Dendritic cell treated with granulocyte-macrophage colony-stimulating factor and Interleukin-4, amounts not matched to agents 40 ng/mL and 50 ng/mL, for 4 days (primary cell): ENCODE measurements around the gene CEP72.
"Not testable (repeated sequence)": the region's sequence is repeated elsewhere in the genome, so short reads cannot be mapped to it uniquely, and the experiment has no call there.

Source experiments
- H3K27ac Mint-ChIP-seq: one replicate; pipeline ENCODE4 v1.8.0; 2022; ENCODE audit warnings: mild to moderate bottlenecking, mixed read lengths
- H3K27me3 Mint-ChIP-seq: one replicate; pipeline ENCODE4 v1.8.0; 2022; ENCODE audit warnings: mild to moderate bottlenecking, mixed read lengths
- H3K36me3 Mint-ChIP-seq: one replicate; pipeline ENCODE4 v1.8.0; 2022; ENCODE audit warnings: low read depth, mixed read lengths
- H3K4me1 Mint-ChIP-seq: one replicate; pipeline ENCODE4 v1.8.0; 2022; ENCODE audit warnings: low read depth, mixed read lengths
- H3K4me3 Mint-ChIP-seq: one replicate; pipeline ENCODE4 v1.8.0; 2022; ENCODE audit warnings: mild to moderate bottlenecking, moderate library complexity, mixed read lengths
- H3K9me3 Mint-ChIP-seq: one replicate; pipeline ENCODE4 v1.8.0; 2022; ENCODE audit warnings: mixed read lengths
- intact Hi-C: fragments of 100-400 bp; cut with micrococcal nuclease; formaldehyde crosslinking; loops from one replicate; pipeline ENCODE4 v1.15.0; 2022

The CEP72 gene

GRCh38 chr5:672329-673160 is 60.4 kb downstream of the CEP72 start:
- H3K4me3 Mint-ChIP-seq, result no peak overlapping the region
- H3K27ac Mint-ChIP-seq, result no peak overlapping the region
- intact Hi-C loops, result no loop called here
- peaks cover 5% of the 10 kb centered on the region for H3K4me1 Mint-ChIP-seq
- no peaks in the 10 kb centered on the region for H3K9me3 Mint-ChIP-seq
- peaks cover 6% of the 10 kb centered on the region for H3K36me3 Mint-ChIP-seq
- peaks cover 51% of the 10 kb centered on the region for H3K27me3 Mint-ChIP-seq

DNA sequence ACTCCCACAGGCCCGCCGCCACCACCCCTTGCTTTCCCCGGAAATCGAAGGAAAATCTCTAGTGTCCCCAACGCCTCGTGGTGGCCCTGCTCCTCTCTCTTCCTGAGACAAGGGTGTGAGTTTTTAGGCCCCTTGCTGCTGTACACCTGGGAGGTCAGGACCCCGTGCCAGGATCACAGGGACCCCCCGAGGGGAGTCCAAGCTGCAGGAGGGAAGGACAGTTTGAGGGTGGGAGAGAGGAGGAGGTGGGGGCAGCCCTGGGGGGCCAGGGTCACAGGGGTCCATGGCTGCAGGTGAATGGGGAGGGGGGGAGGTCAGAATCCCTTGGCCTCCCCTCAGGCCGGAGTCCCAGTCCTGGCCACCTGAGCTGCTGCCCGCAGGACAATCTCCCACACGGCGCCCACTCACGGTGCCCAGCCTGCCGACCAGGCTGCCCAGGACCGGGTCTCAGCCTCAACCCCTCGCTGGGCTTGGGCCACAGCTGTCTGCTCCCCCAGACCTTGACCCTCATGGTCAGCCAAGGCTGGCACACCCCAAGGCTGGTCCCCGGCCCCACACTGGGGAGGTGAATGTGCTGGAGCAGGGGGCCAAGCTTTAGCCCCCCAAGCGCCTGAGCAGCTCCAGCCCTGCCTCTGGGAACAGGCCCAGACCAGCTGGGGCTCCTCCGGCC is 61.2 kb downstream of the CEP72 start:
- intact Hi-C loops, result no loop called here
- H3K27ac Mint-ChIP-seq, result no peak overlapping the region

GRCh38 chr5:673831-674629 is 61.9 kb downstream of the CEP72 start:
- no peak overlapping the region for H3K27ac Mint-ChIP-seq
- H3K4me3 Mint-ChIP-seq, result no peak overlapping the region
- intact Hi-C loops, result no loop called here
- no peaks in the 10 kb centered on the region for H3K9me3 Mint-ChIP-seq
- peaks cover 51% of the 10 kb centered on the region for H3K27me3 Mint-ChIP-seq
- H3K4me1 Mint-ChIP-seq, result peaks cover 5% of the 10 kb centered on the region
- no peaks in the 10 kb centered on the region for H3K36me3 Mint-ChIP-seq

More for the DNA sequence above, 61.2 kb downstream of the CEP72 start:
- peaks cover 5% of the 10 kb centered on the region for H3K4me1 Mint-ChIP-seq
- no peaks in the 10 kb centered on the region for H3K9me3 Mint-ChIP-seq
- no peaks in the 10 kb centered on the region for H3K36me3 Mint-ChIP-seq
- H3K4me3 Mint-ChIP-seq, result no peak overlapping the region
- H3K27me3 Mint-ChIP-seq, result peaks cover 51% of the 10 kb centered on the region

- H3K27me3 Mint-ChIP-seq, result peaks cover 51% of the 10 kb centered on the region
- intact Hi-C loops, result no loop called here
- H3K9me3 Mint-ChIP-seq, result no peaks in the 10 kb centered on the region
- H3K36me3 Mint-ChIP-seq, result no peaks in the 10 kb centered on the region
- no peak overlapping the region for H3K27ac Mint-ChIP-seq
- peaks cover 5% of the 10 kb centered on the region for H3K4me1 Mint-ChIP-seq
- H3K4me3 Mint-ChIP-seq, result no peak overlapping the region
Observed at GRCh38 chr5:674630-675011, 62.5 kb downstream of the CEP72 start.

- Mint-ChIP-seq H3K9me3 (no peaks in the 10 kb centered on the region), H3K4me3 (no peak overlapping the region), H3K4me1 (peaks cover 5% of the 10 kb centered on the region), H3K27me3 (peaks cover 45% of the 10 kb centered on the region), H3K36me3 (no peaks in the 10 kb centered on the region), H3K27ac (no peak overlapping the region)
- intact Hi-C loops, result no loop called here
Observed at GRCh38 chr5:675111-675870, 63.2 kb downstream of the CEP72 start.

DNA sequence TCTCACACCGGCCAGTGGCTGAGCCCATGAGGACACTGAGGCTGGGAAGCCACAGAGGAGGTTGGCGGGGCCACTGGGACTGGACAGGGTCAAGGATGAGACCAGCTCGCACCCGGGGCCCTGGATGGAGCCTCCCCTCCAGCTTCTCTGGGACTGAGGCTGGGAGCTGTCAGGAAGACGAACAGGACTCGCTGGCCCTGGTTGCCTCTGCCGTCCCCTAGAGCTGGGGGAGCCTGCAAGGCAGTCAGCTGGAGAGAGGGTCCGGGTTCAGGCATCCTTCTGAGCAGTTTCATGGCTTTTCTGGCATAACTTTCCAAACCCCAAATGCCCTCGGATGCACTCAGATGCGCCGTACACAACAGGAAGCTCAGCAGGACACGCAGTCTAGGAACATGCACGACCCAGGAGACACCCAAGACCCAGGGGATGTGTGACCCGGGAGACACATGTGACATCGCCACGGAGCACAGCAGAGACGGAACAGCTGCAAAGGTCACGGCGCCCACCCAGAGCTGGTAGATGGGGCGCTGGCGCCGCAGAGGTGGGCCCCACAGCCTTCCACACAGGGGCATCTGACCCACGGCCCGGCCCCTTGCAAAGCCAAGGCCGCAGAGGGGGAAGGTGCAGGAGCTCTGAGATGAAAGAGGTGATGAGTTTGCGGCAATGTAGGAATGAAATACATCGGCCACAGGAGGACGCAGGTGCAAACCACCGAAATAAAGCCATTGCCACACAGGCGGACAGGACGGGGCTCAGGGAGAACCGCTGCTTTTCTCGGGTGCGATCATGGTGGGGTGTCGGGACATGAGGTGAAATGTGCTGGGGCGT is 63.9 kb downstream of the CEP72 start:
- intact Hi-C loops, result no loop called here
- H3K36me3 Mint-ChIP-seq, result no peaks in the 10 kb centered on the region
- no peak overlapping the region for H3K27ac Mint-ChIP-seq
- H3K27me3 Mint-ChIP-seq, result peaks cover 37% of the 10 kb centered on the region
- H3K4me3 Mint-ChIP-seq, result no peak overlapping the region
- peaks cover 5% of the 10 kb centered on the region for H3K4me1 Mint-ChIP-seq
- H3K9me3 Mint-ChIP-seq, result no peaks in the 10 kb centered on the region

DNA sequence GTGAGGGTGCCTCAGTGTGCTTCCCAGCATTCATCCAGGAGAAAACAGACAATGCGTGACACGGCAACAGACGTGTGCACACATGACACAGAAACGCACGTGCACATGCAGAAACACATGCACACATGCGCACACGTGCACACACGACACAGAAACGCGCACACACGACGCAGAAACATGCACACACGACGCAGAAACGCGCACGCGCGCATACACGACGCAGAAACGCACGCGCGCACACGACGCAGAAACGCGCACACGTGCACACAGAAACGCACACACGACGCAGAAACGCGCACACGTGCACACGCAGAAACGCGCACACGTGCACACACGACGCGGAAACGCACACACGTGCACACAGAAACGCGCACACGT is 64.5 kb downstream of the CEP72 start:
- intact Hi-C loops, result no loop called here
- H3K27me3 Mint-ChIP-seq, result peaks cover 32% of the 10 kb centered on the region
- no peak overlapping the region for H3K27ac Mint-ChIP-seq

GRCh38 chr5:677131-678101 is 65.3 kb downstream of the CEP72 start:
- intact Hi-C loops, result no loop called here
- no peaks in the 10 kb centered on the region for H3K9me3 Mint-ChIP-seq
- peaks cover 2% of the 10 kb centered on the region for H3K4me1 Mint-ChIP-seq
- peaks cover 25% of the 10 kb centered on the region for H3K27me3 Mint-ChIP-seq
- no peak overlapping the region for H3K27ac Mint-ChIP-seq
- H3K36me3 Mint-ChIP-seq, result no peaks in the 10 kb centered on the region
- no peak overlapping the region for H3K4me3 Mint-ChIP-seq

More for the DNA sequence above, 64.5 kb downstream of the CEP72 start:
- Mint-ChIP-seq H3K9me3 (no peaks in the 10 kb centered on the region), H3K4me1 (peaks cover 5% of the 10 kb centered on the region), H3K36me3 (no peaks in the 10 kb centered on the region), H3K4me3 (no peak overlapping the region)

GRCh38 chr5:678521-678920 is 66.4 kb downstream of the CEP72 start:
- H3K4me1 Mint-ChIP-seq, H3K4me3 Mint-ChIP-seq, H3K9me3 Mint-ChIP-seq, intact Hi-C loops, H3K27ac Mint-ChIP-seq, H3K36me3 Mint-ChIP-seq: not testable (repeated sequence)
- H3K27me3 Mint-ChIP-seq, result peaks cover 19% of the 10 kb centered on the region

DNA sequence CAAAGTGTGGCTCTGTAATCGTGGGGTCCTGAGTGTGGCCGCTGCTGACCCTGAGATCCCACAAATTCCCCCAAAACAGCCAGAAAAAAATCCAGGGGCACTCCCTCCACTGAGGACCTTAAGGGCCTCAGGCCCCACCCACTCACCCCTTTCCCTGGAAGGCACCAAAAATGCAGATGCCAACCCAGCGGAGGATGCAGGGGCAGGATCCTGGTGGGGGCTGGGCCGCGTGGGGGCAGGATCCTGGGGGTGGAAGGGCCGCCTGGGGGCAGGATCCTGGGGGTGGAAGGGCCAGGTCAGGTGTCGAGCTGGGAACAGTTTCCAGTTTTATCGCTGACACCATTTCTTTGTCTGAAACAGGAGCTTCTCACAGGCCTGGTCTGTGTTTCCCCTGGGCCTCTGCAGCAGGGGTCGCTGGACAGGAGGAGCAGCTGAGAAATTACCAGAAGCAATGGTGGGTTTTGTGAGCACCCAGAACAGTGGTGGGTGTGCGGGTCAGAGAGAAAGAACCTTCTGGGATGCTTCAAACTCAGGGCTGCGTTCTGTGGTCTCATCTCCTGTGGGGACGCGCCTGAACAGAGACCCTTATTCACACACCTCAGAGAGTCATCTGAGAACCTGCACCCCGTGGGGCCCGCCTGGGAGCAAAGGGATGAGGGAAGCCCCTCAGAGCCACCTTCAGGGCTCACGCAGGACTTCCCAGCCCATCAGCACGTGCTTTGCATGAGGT is 67.2 kb downstream of the CEP72 start:
- intact Hi-C loops, H3K36me3 Mint-ChIP-seq, H3K9me3 Mint-ChIP-seq, H3K4me3 Mint-ChIP-seq, H3K4me1 Mint-ChIP-seq, H3K27ac Mint-ChIP-seq: not testable (repeated sequence)
- peaks cover 11% of the 10 kb centered on the region for H3K27me3 Mint-ChIP-seq

- H3K36me3 Mint-ChIP-seq, H3K4me1 Mint-ChIP-seq, H3K9me3 Mint-ChIP-seq, H3K27ac Mint-ChIP-seq, H3K4me3 Mint-ChIP-seq, H3K27me3 Mint-ChIP-seq, intact Hi-C loops: not testable (repeated sequence)
Observed at GRCh38 chr5:680118-680795, 68.1 kb downstream of the CEP72 start.
